Fibroblast of skin of left biceps (primary cell): ENCODE data around the gene FAM217A.
A peak's percentile ranks its signal among the peaks of the same experiment; 100 is the strongest.

ENCODE experiments used
- DNase-seq, 2 experiments: peaks; one replicate each; pipeline ENCODE4 v3.0.0-alpha.2; 2013; ENCODE audit warnings: low read depth in 2 of 2

Gene FAM217A

GRCh38 chr6:4021133-4021853 is 57.6 kb downstream of the FAM217A start:
- peak; percentile 89 to 91 for DNase-seq

DNA sequence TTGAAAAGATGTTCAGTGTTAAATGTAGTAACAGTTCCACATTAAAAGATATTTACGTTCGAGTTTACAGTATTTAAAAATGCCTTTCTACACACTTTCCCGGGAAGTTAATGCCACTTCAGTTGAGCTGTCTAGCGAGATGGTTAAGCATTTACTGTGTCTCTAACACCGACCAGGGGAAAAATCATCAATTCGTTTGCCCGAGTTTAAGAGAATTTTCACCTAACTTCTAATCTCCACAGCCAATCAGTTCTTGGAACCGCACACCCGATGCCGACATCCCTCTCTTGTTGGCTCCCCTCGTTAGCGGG is 58.2 kb downstream of the FAM217A start:
- DNase-seq = no peak

- no peak for DNase-seq
These were observed 60.1 kb downstream of the FAM217A start for GRCh38 chr6:4018924-4019236.
